Measurements from ENCODE around the gene OBP2A. TPM values are rescaled to one million over a fixed set of nuclear protein-coding genes. Genes with fewer than 3 reads are reported as not detected.

Gene OBP2A
- total RNA-seq, 1 donor from 2014 or later: not detected

GRCh38 chr9:135514342-135515082, 31.4 kb upstream of the OBP2A start:
- ChIA-PET POLR2A (no interaction called here), CTCF (no interaction called here)
- no peak for ATAC-seq (ENCODE audit: low read depth)
- TF ChIP-seq, protein P1, sequence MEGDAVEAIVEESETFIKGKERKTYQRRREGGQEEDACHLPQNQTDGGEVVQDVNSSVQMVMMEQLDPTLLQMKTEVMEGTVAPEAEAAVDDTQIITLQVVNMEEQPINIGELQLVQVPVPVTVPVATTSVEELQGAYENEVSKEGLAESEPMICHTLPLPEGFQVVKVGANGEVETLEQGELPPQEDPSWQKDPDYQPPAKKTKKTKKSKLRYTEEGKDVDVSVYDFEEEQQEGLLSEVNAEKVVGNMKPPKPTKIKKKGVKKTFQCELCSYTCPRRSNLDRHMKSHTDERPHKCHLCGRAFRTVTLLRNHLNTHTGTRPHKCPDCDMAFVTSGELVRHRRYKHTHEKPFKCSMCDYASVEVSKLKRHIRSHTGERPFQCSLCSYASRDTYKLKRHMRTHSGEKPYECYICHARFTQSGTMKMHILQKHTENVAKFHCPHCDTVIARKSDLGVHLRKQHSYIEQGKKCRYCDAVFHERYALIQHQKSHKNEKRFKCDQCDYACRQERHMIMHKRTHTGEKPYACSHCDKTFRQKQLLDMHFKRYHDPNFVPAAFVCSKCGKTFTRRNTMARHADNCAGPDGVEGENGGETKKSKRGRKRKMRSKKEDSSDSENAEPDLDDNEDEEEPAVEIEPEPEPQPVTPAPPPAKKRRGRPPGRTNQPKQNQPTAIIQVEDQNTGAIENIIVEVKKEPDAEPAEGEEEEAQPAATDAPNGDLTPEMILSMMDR (IDR thresholded peaks at IDR 0.05): no peak
- no peaks in the 10 kb centered on the region for H3K4me1 Mint-ChIP-seq
- no peak overlapping the region for H3K27ac Mint-ChIP-seq
- no peak overlapping the region for H3K4me3 Mint-ChIP-seq
- no peak for DNase-seq
- H3K27me3 Mint-ChIP-seq: peaks cover 5% of the 10 kb centered on the region
- no peaks in the 10 kb centered on the region for H3K36me3 Mint-ChIP-seq (ENCODE audit: low read depth)
- intact Hi-C loops (cut with micrococcal nuclease): no loop called here
- peaks cover 5% of the 10 kb centered on the region for H3K9me3 Mint-ChIP-seq

DNA sequence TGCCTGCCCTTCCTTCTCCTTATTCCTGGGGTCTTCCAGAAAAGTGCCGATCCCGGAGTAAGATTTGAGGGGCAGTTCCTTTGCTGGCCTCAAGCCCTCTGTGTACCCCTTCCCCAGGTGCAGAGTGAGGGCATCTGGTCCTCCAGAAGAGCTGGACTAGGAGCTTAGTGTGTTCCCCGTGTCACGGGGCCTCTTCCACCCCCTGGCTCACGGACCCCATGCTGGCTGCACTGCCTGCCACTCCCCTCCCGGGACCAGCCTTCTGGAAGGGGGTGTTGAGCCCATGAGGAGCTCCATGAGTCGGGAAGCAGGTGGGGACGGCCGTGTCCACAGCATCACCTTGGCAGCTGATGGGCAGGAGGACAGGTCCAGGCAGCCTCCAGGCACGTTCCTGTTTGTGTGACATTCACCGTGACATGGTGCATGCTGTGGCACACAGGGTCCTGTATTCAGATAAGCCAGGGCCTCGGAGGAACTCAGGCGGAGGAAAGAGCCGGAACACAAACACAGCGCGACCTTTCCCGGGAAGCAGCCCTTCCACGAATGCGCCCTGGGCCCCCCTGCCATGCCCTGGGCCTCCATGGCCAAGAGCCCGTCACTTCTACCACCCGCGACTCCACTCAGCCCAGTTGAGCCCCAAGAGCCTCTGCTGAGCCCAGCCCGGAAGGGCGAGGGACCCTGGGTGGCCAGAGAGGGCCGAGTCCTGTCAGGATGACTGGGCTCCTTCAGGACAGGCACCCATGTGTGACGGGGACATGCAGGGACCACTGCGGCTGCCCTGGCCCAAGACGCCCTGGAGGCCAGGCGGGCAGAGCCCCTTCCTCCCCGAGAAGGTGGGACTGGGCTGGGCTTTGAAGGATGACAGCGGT, 30.6 kb upstream of the OBP2A start:
- DNase-seq (no peak), ATAC-seq (ENCODE audit: low read depth) (no peak)
- ChIA-PET CTCF (no interaction called here), POLR2A (no interaction called here)
- H3K4me1 Mint-ChIP-seq: no peaks in the 10 kb centered on the region
- intact Hi-C loops (cut with micrococcal nuclease): no loop called here
- H3K27me3 Mint-ChIP-seq: peaks cover 5% of the 10 kb centered on the region
- TF ChIP-seq, protein P1 (IDR thresholded peaks at IDR 0.05): no peak
- H3K9me3 Mint-ChIP-seq: peaks cover 2% of the 10 kb centered on the region
- H3K27ac Mint-ChIP-seq: no peak overlapping the region
- no peak overlapping the region for H3K4me3 Mint-ChIP-seq
- no peaks in the 10 kb centered on the region for H3K36me3 Mint-ChIP-seq (ENCODE audit: low read depth)

DNA sequence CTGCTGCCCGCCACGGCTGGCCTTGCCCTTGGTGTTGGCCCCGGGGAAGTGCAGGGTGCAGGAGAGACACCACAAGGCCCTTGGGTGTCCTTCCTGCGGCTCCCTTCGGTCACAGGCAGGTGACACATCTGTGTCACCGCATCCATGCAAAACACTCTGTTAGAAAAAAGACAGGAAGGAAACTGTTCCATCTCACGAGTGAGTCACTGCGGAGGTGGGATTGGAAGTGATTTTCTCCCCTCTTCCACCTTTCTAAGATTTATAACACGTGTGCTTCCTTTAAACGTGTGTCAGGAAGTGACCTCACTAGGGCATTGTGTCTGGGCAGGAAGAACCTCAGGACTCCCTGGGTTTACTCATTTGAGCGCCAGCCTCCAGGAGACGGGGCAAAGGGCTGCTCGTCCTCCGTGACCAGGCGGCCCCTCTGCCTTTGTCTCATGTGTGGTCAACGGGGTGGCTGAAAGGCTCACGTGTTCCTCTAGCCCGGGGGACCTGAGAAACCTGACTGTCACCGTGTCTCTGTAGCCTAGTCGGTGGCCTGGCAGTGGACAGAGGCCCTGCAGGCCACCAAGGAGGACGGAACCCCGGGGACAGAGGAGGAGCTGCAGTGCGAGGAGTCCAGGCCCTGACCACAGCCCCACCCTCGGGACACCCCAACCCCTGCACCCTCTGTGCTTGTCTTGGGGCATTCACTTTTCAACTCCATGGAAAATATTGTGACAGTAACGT, 29.6 kb upstream of the OBP2A start:
- POLR2A ChIA-PET: no interaction called here
- Mint-ChIP-seq H3K36me3 (ENCODE audit: low read depth) (no peaks in the 10 kb centered on the region), H3K9me3 (no peaks in the 10 kb centered on the region), H3K27ac (no peak overlapping the region), H3K4me3 (no peak overlapping the region), H3K4me1 (no peaks in the 10 kb centered on the region), H3K27me3 (peaks cover 5% of the 10 kb centered on the region)
- no peak for DNase-seq
- ATAC-seq (ENCODE audit: low read depth): no peak
- intact Hi-C loops (cut with micrococcal nuclease): no loop called here
- CTCF ChIA-PET: no interaction called here
- TF ChIP-seq, protein P1 (IDR thresholded peaks at IDR 0.05): no peak

GRCh38 chr9:135517407-135517822, 28.5 kb upstream of the OBP2A start:
- Mint-ChIP-seq H3K36me3 (ENCODE audit: low read depth) (no peaks in the 10 kb centered on the region), H3K9me3 (no peaks in the 10 kb centered on the region), H3K27ac (no peak overlapping the region), H3K27me3 (peaks cover 5% of the 10 kb centered on the region), H3K4me3 (no peak overlapping the region), H3K4me1 (no peaks in the 10 kb centered on the region)
- intact Hi-C loops (cut with micrococcal nuclease): no loop called here
- POLR2A ChIA-PET: no interaction called here
- no peak for ATAC-seq (ENCODE audit: low read depth)
- TF ChIP-seq, protein P1 (IDR thresholded peaks at IDR 0.05): no peak
- CTCF ChIA-PET: no interaction called here
- DNase-seq: no peak
